ENCODE results near the gene ROBO1. TPM values are rescaled to one million over a fixed set of nuclear protein-coding genes. Genes with fewer than 3 reads are reported as not detected.

Gene ROBO1
- total and polyA plus RNA-seq, 4 donors, result 68.8 to 181 (median 106) TPM

- Histone ChIP-seq H3K36me3 (ENCODE audit: control insufficient read depth, insufficient read depth, low read length) (no peaks in the 10 kb centered on the region), H3K4me1 (ENCODE audit: control insufficient read depth, insufficient read depth, low read length) (no peaks in the 10 kb centered on the region), H3K27ac (ENCODE audit: low read depth, low read length) (no peak overlapping the region), H3K27me3 (ENCODE audit: control insufficient read depth, insufficient read depth, low read length) (no peaks in the 10 kb centered on the region), H3K4me3 (ENCODE audit: low read depth, low read length) (no peak overlapping the region), H3K9me3 (ENCODE audit: control insufficient read depth, insufficient read depth, low read length) (no peaks in the 10 kb centered on the region)
- peak in 1 of 6 donors; percentile 33 for DNase-seq (ENCODE audit: low read depth in 4 of 6, low spot score in 6 of 6)
These were observed 180.6 kb downstream of the ROBO1 start for GRCh38 chr3:79587150-79587549.

- no peaks in the 10 kb centered on the region for H3K27me3 ChIP-seq (ENCODE audit: control insufficient read depth, insufficient read depth, low read length)
- DNase-seq (ENCODE audit: low read depth in 4 of 6, low spot score in 6 of 6), result no peak
- no peaks in the 10 kb centered on the region for H3K36me3 ChIP-seq (ENCODE audit: control insufficient read depth, insufficient read depth, low read length)
- no peaks in the 10 kb centered on the region for H3K9me3 ChIP-seq (ENCODE audit: control insufficient read depth, insufficient read depth, low read length)
- no peak overlapping the region for H3K27ac ChIP-seq (ENCODE audit: low read depth, low read length)
- H3K4me3 ChIP-seq (ENCODE audit: low read depth, low read length), result no peak overlapping the region
- H3K4me1 ChIP-seq (ENCODE audit: control insufficient read depth, insufficient read depth, low read length), result no peaks in the 10 kb centered on the region
These were observed 181.6 kb downstream of the ROBO1 start for GRCh38 chr3:79586232-79586631.

GRCh38 chr3:79572930-79573329, 194.9 kb downstream of the ROBO1 start:
- Histone ChIP-seq H3K4me1 (ENCODE audit: control insufficient read depth, insufficient read depth, low read length) (no peaks in the 10 kb centered on the region), H3K9me3 (ENCODE audit: control insufficient read depth, insufficient read depth, low read length) (no peaks in the 10 kb centered on the region), H3K36me3 (ENCODE audit: control insufficient read depth, insufficient read depth, low read length) (no peaks in the 10 kb centered on the region), H3K27ac (ENCODE audit: low read depth, low read length) (no peak overlapping the region), H3K4me3 (ENCODE audit: low read depth, low read length) (no peak overlapping the region), H3K27me3 (ENCODE audit: control insufficient read depth, insufficient read depth, low read length) (no peaks in the 10 kb centered on the region)
- no peak for DNase-seq (ENCODE audit: low read depth in 4 of 6, low spot score in 6 of 6)
- no CpG with 5 or more reads among the region's 7 CpGs for WGBS (ENCODE audit: insufficient coverage)

GRCh38 chr3:79568938-79569337, 198.9 kb downstream of the ROBO1 start:
- Histone ChIP-seq H3K4me1 (ENCODE audit: control insufficient read depth, insufficient read depth, low read length) (no peaks in the 10 kb centered on the region), H3K9me3 (ENCODE audit: control insufficient read depth, insufficient read depth, low read length) (no peaks in the 10 kb centered on the region), H3K4me3 (ENCODE audit: low read depth, low read length) (no peak overlapping the region), H3K27me3 (ENCODE audit: control insufficient read depth, insufficient read depth, low read length) (no peaks in the 10 kb centered on the region), H3K27ac (ENCODE audit: low read depth, low read length) (no peak overlapping the region), H3K36me3 (ENCODE audit: control insufficient read depth, insufficient read depth, low read length) (no peaks in the 10 kb centered on the region)
- no peak for DNase-seq (ENCODE audit: low read depth in 4 of 6, low spot score in 6 of 6)
- WGBS (ENCODE audit: insufficient coverage), result no CpG with 5 or more reads among the region's 10 CpGs

- DNase-seq (ENCODE audit: low read depth in 4 of 6, low spot score in 6 of 6), result no peak
- no peaks in the 10 kb centered on the region for H3K9me3 ChIP-seq (ENCODE audit: control insufficient read depth, insufficient read depth, low read length)
- H3K27ac ChIP-seq (ENCODE audit: low read depth, low read length), result no peak overlapping the region
- H3K4me3 ChIP-seq (ENCODE audit: low read depth, low read length), result no peak overlapping the region
- H3K4me1 ChIP-seq (ENCODE audit: control insufficient read depth, insufficient read depth, low read length), result no peaks in the 10 kb centered on the region
- WGBS (ENCODE audit: insufficient coverage), result no CpG with 5 or more reads among the region's 1 CpG
- H3K27me3 ChIP-seq (ENCODE audit: control insufficient read depth, insufficient read depth, low read length), result no peaks in the 10 kb centered on the region
- H3K36me3 ChIP-seq (ENCODE audit: control insufficient read depth, insufficient read depth, low read length), result no peaks in the 10 kb centered on the region
These were observed 203.6 kb downstream of the ROBO1 start for GRCh38 chr3:79564192-79564591.

- WGBS (ENCODE audit: insufficient coverage), result 77% methylated on average over 3 of the region's 4 CpGs
- H3K27ac ChIP-seq (ENCODE audit: low read depth, low read length), result no peak overlapping the region
- no peaks in the 10 kb centered on the region for H3K4me1 ChIP-seq (ENCODE audit: control insufficient read depth, insufficient read depth, low read length)
- no peaks in the 10 kb centered on the region for H3K9me3 ChIP-seq (ENCODE audit: control insufficient read depth, insufficient read depth, low read length)
- no peak for DNase-seq (ENCODE audit: low read depth in 4 of 6, low spot score in 6 of 6)
- H3K4me3 ChIP-seq (ENCODE audit: low read depth, low read length), result no peak overlapping the region
- H3K27me3 ChIP-seq (ENCODE audit: control insufficient read depth, insufficient read depth, low read length), result no peaks in the 10 kb centered on the region
- no peaks in the 10 kb centered on the region for H3K36me3 ChIP-seq (ENCODE audit: control insufficient read depth, insufficient read depth, low read length)
These were observed 207.1 kb downstream of the ROBO1 start for GRCh38 chr3:79560698-79561097.

GRCh38 chr3:79558943-79559342, 208.9 kb downstream of the ROBO1 start:
- no peak overlapping the region for H3K4me3 ChIP-seq (ENCODE audit: low read depth, low read length)
- whole genome bisulfite sequencing (ENCODE audit: insufficient coverage), result 94% methylated on average over 4 of the region's 6 CpGs
- no peaks in the 10 kb centered on the region for H3K4me1 ChIP-seq (ENCODE audit: control insufficient read depth, insufficient read depth, low read length)
- no peaks in the 10 kb centered on the region for H3K27me3 ChIP-seq (ENCODE audit: control insufficient read depth, insufficient read depth, low read length)
- no peak overlapping the region for H3K27ac ChIP-seq (ENCODE audit: low read depth, low read length)
- no peak for DNase-seq (ENCODE audit: low read depth in 4 of 6, low spot score in 6 of 6)
- no peaks in the 10 kb centered on the region for H3K36me3 ChIP-seq (ENCODE audit: control insufficient read depth, insufficient read depth, low read length)
- no peaks in the 10 kb centered on the region for H3K9me3 ChIP-seq (ENCODE audit: control insufficient read depth, insufficient read depth, low read length)

- H3K9me3 ChIP-seq (ENCODE audit: control insufficient read depth, insufficient read depth, low read length), result no peaks in the 10 kb centered on the region
- no peaks in the 10 kb centered on the region for H3K36me3 ChIP-seq (ENCODE audit: control insufficient read depth, insufficient read depth, low read length)
- no peaks in the 10 kb centered on the region for H3K27me3 ChIP-seq (ENCODE audit: control insufficient read depth, insufficient read depth, low read length)
- H3K4me1 ChIP-seq (ENCODE audit: control insufficient read depth, insufficient read depth, low read length), result no peaks in the 10 kb centered on the region
- H3K4me3 ChIP-seq (ENCODE audit: low read depth, low read length), result no peak overlapping the region
- no peak for DNase-seq (ENCODE audit: low read depth in 4 of 6, low spot score in 6 of 6)
- H3K27ac ChIP-seq (ENCODE audit: low read depth, low read length), result no peak overlapping the region
- no CpG with 5 or more reads among the region's 1 CpG for WGBS (ENCODE audit: insufficient coverage)
These were observed 212.1 kb downstream of the ROBO1 start for GRCh38 chr3:79555655-79556054.

GRCh38 chr3:79551997-79552396, 215.8 kb downstream of the ROBO1 start:
- H3K4me1 ChIP-seq (ENCODE audit: control insufficient read depth, insufficient read depth, low read length), result no peaks in the 10 kb centered on the region
- no peak overlapping the region for H3K4me3 ChIP-seq (ENCODE audit: low read depth, low read length)

GRCh38 chr3:79551321-79551892, 216.4 kb downstream of the ROBO1 start:
- Histone ChIP-seq H3K27ac (ENCODE audit: low read depth, low read length) (no peak overlapping the region), H3K4me1 (ENCODE audit: control insufficient read depth, insufficient read depth, low read length) (no peaks in the 10 kb centered on the region), H3K36me3 (ENCODE audit: control insufficient read depth, insufficient read depth, low read length) (no peaks in the 10 kb centered on the region), H3K27me3 (ENCODE audit: control insufficient read depth, insufficient read depth, low read length) (no peaks in the 10 kb centered on the region), H3K4me3 (ENCODE audit: low read depth, low read length) (no peak overlapping the region), H3K9me3 (ENCODE audit: control insufficient read depth, insufficient read depth, low read length) (no peaks in the 10 kb centered on the region)
- 76% methylated on average over 2 of the region's 2 CpGs for WGBS (ENCODE audit: insufficient coverage)
- no peak for DNase-seq (ENCODE audit: low read depth in 4 of 6, low spot score in 6 of 6)

More at GRCh38 chr3:79551997-79552396, 215.8 kb downstream of the ROBO1 start:
- no peak for DNase-seq (ENCODE audit: low read depth in 4 of 6, low spot score in 6 of 6)
- H3K27ac ChIP-seq (ENCODE audit: low read depth, low read length), result no peak overlapping the region
- no peaks in the 10 kb centered on the region for H3K27me3 ChIP-seq (ENCODE audit: control insufficient read depth, insufficient read depth, low read length)
- no peaks in the 10 kb centered on the region for H3K9me3 ChIP-seq (ENCODE audit: control insufficient read depth, insufficient read depth, low read length)
- no CpG with 5 or more reads among the region's 4 CpGs for WGBS (ENCODE audit: insufficient coverage)
- no peaks in the 10 kb centered on the region for H3K36me3 ChIP-seq (ENCODE audit: control insufficient read depth, insufficient read depth, low read length)

Measured in spinal cord (tissue), 10 donors.